ENCODE results near the gene CNKSR1. TPM values are rescaled to one million over a fixed set of nuclear protein-coding genes. Genes with fewer than 3 reads are reported as not detected.

Gene CNKSR1
- total RNA-seq, 1 donor from 2014 or later, result 1.8 TPM

Other genes starting within 250 kb of the CNKSR1 start
- gene PAFAH2, start 179.4 kb upstream of the CNKSR1 start, total RNA-seq, result 9.7 TPM
- gene EXTL1, start 155.7 kb upstream of the CNKSR1 start, total RNA-seq, result 11.2 TPM
- gene SLC30A2, start 131.4 kb upstream of the CNKSR1 start, total RNA-seq, result 4.0 TPM
- gene TRIM63, start 109.9 kb upstream of the CNKSR1 start, total RNA-seq, result 212 TPM
- 4.0 TPM for gene PDIK1L, start 65.7 kb upstream of the CNKSR1 start, total RNA-seq
- gene FAM110D, start 18.4 kb upstream of the CNKSR1 start, total RNA-seq, result 4.0 TPM
- not detected for gene C1orf232, start 8.5 kb upstream of the CNKSR1 start, total RNA-seq
- gene ZNF593, start 7.6 kb upstream of the CNKSR1 start, total RNA-seq, result 14.9 TPM
- gene ZNF593OS, start 5.7 kb upstream of the CNKSR1 start, total RNA-seq, result not detected
- not detected for gene CATSPER4, start 13.1 kb downstream of the CNKSR1 start, total RNA-seq
- gene CEP85, start 56.7 kb downstream of the CNKSR1 start, total RNA-seq, result 73.6 TPM
- gene SH3BGRL3, start 102.6 kb downstream of the CNKSR1 start, total RNA-seq, result 50.5 TPM
- 9.5 TPM for gene UBXN11, start 129.1 kb downstream of the CNKSR1 start, total RNA-seq
- gene CD52, start 140.5 kb downstream of the CNKSR1 start, total RNA-seq, result 6.5 TPM
- not detected for gene CRYBG2, start 176.6 kb downstream of the CNKSR1 start, total RNA-seq
- 0.14 TPM for gene ZNF683, start 195.3 kb downstream of the CNKSR1 start, total RNA-seq
- not detected for gene LIN28A, start 233.3 kb downstream of the CNKSR1 start, total RNA-seq

All from Right ventricle myocardium inferior (tissue), 1 donor.